BE2C (cell line): ENCODE measurements around the gene LZTS2.
A peak's percentile ranks its signal among the peaks of the same experiment; 100 is the strongest.

ENCODE experiments used
- DNase-seq: peaks from one replicate; pipeline ENCODE4 v3.0.0-alpha.2; 2020
- H3K27me3 ChIP-seq: fragments of 250-450 bp; sonication (Bioruptor Pico); 2 replicates; pipeline ENCODE4 v1.5.1; 2020; ENCODE audit warnings: mild to moderate bottlenecking
- H3K36me3 ChIP-seq: fragments of 250-450 bp; sonication (Bioruptor Pico); 2 replicates; pipeline ENCODE4 v1.5.1; 2020; ENCODE audit warnings: mild to moderate bottlenecking
- H3K4me1 ChIP-seq: fragments of 250-450 bp; sonication (Bioruptor Pico); 2 replicates; pipeline ENCODE4 v1.5.1; 2020
- H3K4me3 ChIP-seq: 2 replicates; pipeline ENCODE4 v1.5.1; 2011; ENCODE audit warnings: low read depth, low read length
- H3K9me3 ChIP-seq: fragments of 250-450 bp; sonication (Bioruptor Pico); 2 replicates; pipeline ENCODE4 v1.5.1; 2020
- CTCF ChIP-seq: IDR thresholded peaks from 2 replicates; pipeline ENCODE4 v1.5.1; 2012; ENCODE audit warnings: mild to moderate bottlenecking, low read depth, low read length

LZTS2 gene

GRCh38 chr10:101028446-101029337 is 29.1 kb downstream of the LZTS2 start:
- Histone ChIP-seq H3K27me3 (no peaks in the 10 kb centered on the region), H3K4me1 (peaks cover 22% of the 10 kb centered on the region), H3K9me3 (no peaks in the 10 kb centered on the region), H3K36me3 (no peaks in the 10 kb centered on the region), H3K4me3 (no peak overlapping the region)
- TF ChIP-seq CTCF = no peak
- peak; percentile 63 for DNase-seq

- peak; percentile 18; the same call in 1 of the 2 replicates for TF ChIP-seq CTCF
- DNase-seq = no peak
- Histone ChIP-seq H3K9me3 (no peaks in the 10 kb centered on the region), H3K4me1 (peaks cover 22% of the 10 kb centered on the region), H3K36me3 (no peaks in the 10 kb centered on the region), H3K4me3 (no peak overlapping the region), H3K27me3 (no peaks in the 10 kb centered on the region)
Observed at GRCh38 chr10:101029520-101030295, 30.1 kb downstream of the LZTS2 start.

- TF ChIP-seq CTCF = no peak
- no peaks in the 10 kb centered on the region for H3K9me3 ChIP-seq
- H3K27me3 ChIP-seq = no peaks in the 10 kb centered on the region
- H3K4me1 ChIP-seq = peaks cover 22% of the 10 kb centered on the region
- no peak for DNase-seq
- peak overlapping the region; percentile 80 for H3K4me3 ChIP-seq
- H3K36me3 ChIP-seq = no peaks in the 10 kb centered on the region
Observed at GRCh38 chr10:101030496-101031127, 31.0 kb downstream of the LZTS2 start.

GRCh38 chr10:101031128-101031795 is 31.7 kb downstream of the LZTS2 start, which contains the start of the genes PDZD7 and SFXN3:
TSS of gene PDZD7 (minus strand) at chr10:101031129. CDS start at chr10:101030219, 910 bp downstream.
TSS of gene SFXN3 (plus strand) at chr10:101031234. CDS start at chr10:101034695, 3,461 bp downstream.
- peaks cover 22% of the 10 kb centered on the region for H3K4me1 ChIP-seq
- TF ChIP-seq CTCF = no peak
- no peaks in the 10 kb centered on the region for H3K27me3 ChIP-seq

GRCh38 chr10:101031796-101032636 is 32.4 kb downstream of the LZTS2 start:
- peak; percentile 64 for DNase-seq

More at GRCh38 chr10:101031128-101031795, 31.7 kb downstream of the LZTS2 start, which contains the start of the genes PDZD7 and SFXN3:
- Histone ChIP-seq H3K36me3 (no peaks in the 10 kb centered on the region), H3K4me3 (peak within 1 kb of the TSS; percentile 80), H3K9me3 (no peaks in the 10 kb centered on the region)
- peak; percentile 95 for DNase-seq

More at GRCh38 chr10:101031796-101032636, 32.4 kb downstream of the LZTS2 start:
- Histone ChIP-seq H3K27me3 (no peaks in the 10 kb centered on the region), H3K36me3 (no peaks in the 10 kb centered on the region), H3K4me1 (peaks cover 19% of the 10 kb centered on the region), H3K9me3 (no peaks in the 10 kb centered on the region), H3K4me3 (peak overlapping the region; percentile 80)
- TF ChIP-seq CTCF = no peak
